Astrocyte of the spinal cord (primary cell): Measurements from ENCODE around the gene SMURF1.

Experiments used
- DNase-seq: peaks from one replicate; pipeline ENCODE4 v3.0.0; 2011; ENCODE audit warnings: low read depth, low spot score
- H3K4me3 ChIP-seq: 2 replicates; pipeline ENCODE4 v1.5.1; 2011; ENCODE audit warnings: low read depth, mild to moderate bottlenecking, low read length, moderate library complexity
- in situ Hi-C: cut with HindIII; loops from 2 replicates; pipeline ENCODE4 v1.10.0; 2017; ENCODE audit warnings: low sequenced_read_pairs
- TF ChIP-seq, protein P1 (sequence below): IDR thresholded peaks from 2 replicates; pipeline ENCODE4 v1.5.1; 2012; ENCODE audit warnings: low read depth, mild to moderate bottlenecking, low read length, inconsistent platforms

The SMURF1 gene

DNA sequence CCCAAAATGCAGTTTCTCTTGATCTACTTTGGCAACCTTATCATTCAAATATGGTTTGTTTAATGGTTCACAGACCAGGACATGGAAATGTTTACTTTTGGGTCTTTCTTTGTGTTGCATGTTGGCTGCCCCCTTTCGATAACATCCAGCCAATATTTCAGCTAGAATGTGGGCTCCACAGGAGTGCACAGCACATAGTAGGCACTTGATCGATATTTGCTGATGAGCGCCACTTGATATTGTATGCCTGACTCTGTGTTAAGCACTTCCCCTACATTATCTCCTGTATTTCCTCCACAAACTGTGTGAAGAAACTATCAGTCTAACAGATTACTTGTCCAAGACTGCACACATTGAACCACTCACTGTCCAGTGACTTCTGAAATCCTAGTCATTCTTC lies 60.2 kb downstream of the SMURF1 start:
- TF ChIP-seq, protein P1, sequence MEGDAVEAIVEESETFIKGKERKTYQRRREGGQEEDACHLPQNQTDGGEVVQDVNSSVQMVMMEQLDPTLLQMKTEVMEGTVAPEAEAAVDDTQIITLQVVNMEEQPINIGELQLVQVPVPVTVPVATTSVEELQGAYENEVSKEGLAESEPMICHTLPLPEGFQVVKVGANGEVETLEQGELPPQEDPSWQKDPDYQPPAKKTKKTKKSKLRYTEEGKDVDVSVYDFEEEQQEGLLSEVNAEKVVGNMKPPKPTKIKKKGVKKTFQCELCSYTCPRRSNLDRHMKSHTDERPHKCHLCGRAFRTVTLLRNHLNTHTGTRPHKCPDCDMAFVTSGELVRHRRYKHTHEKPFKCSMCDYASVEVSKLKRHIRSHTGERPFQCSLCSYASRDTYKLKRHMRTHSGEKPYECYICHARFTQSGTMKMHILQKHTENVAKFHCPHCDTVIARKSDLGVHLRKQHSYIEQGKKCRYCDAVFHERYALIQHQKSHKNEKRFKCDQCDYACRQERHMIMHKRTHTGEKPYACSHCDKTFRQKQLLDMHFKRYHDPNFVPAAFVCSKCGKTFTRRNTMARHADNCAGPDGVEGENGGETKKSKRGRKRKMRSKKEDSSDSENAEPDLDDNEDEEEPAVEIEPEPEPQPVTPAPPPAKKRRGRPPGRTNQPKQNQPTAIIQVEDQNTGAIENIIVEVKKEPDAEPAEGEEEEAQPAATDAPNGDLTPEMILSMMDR = no peak
- no peak overlapping the region for H3K4me3 ChIP-seq
- in situ Hi-C loops = no loop called here
- DNase-seq = no peak

GRCh38 chr7:99083068-99083651 lies 60.7 kb downstream of the SMURF1 start:
- in situ Hi-C loops = no loop called here
- TF ChIP-seq, protein P1 = no peak
- DNase-seq = peak; percentile 44
- no peak overlapping the region for H3K4me3 ChIP-seq

DNA sequence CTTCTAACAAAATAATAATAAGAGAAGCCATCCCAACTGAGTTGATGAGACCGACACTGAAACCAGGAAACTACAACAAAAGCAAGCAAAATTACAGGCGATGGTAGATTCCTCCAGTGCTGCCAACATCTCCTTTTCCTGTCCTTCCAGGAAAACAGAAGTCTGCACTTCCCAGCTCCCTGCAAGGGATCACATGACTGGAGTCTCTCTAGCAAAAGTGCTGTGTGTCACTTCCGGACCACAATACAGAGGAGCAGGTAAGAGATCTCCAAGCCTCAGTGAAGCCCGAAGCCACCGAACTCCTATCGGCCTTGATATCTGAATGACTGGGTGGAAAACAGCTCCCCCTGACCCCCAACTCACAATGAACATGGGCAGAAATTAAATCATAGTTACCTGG lies 63.2 kb downstream of the SMURF1 start:
- TF ChIP-seq, protein P1 = no peak
- in situ Hi-C loops = no loop called here
- H3K4me3 ChIP-seq = no peak overlapping the region
- no peak for DNase-seq

- in situ Hi-C loops = no loop called here
- TF ChIP-seq, protein P1 = no peak
- no peak for DNase-seq
- no peak overlapping the region for H3K4me3 ChIP-seq
These were observed 64.8 kb downstream of the SMURF1 start for GRCh38 chr7:99079104-99079503.

DNA sequence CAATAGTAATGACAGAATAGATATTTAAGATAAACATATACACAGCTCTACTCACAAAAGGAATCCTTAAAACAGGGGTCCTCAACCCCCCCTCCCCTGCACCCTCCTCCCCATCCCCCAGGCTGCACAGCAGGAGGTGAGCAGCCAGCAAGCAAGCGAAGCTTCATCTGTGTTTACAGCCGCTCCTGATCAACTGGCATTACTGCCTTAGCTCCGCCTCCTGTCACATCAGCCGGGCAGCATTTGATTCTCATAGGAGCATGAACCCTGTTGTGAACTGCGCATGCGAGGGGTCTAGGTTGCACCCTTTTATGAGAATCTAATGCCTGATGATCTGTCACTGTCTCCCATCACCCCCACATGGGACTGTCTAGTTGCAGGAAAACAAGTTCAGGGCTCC lies 65.5 kb downstream of the SMURF1 start:
- H3K4me3 ChIP-seq = no peak overlapping the region
- DNase-seq = no peak
- in situ Hi-C loops = no loop called here
- TF ChIP-seq, protein P1 = no peak

DNA sequence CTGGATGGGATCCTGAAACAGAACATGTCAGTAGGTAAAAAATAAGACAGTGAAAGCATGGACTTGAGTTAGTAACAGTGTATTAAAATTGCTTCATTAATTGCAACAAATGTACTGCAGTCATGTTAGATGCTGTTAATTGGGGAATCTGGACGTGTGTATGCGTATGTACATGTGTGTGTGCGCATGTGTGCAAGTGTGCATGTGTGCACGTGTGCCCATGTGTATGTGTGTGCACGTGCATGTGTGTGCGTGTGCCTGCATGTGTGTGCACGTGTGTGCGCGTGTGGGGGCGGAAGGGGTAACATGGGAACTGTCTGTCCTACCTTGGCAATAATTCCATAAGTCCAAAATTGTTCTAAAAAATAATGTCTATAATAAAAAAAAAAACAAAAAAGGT lies 67.3 kb downstream of the SMURF1 start:
- H3K4me3 ChIP-seq = no peak overlapping the region
- no peak for DNase-seq
- in situ Hi-C loops = no loop called here
- TF ChIP-seq, protein P1 = no peak
